Type B pancreatic cell (in vitro differentiated cells): ENCODE measurements around the gene LENG1. TPM values are rescaled to one million over a fixed set of nuclear protein-coding genes. Genes with fewer than 3 reads are reported as not detected.
"Not testable (repeated sequence)": the region's sequence is repeated elsewhere in the genome, so short reads cannot be mapped to it uniquely, and the experiment has no call there.

Experiments
- DNase-seq: peaks from one replicate; pipeline ENCODE4 v3.0.0; 2021; ENCODE audit warnings: mixed read lengths; ENCODE audit not compliant: unreplicated experiment; ENCODE audit errors: extremely low spot score
- H3K27ac Mint-ChIP-seq: 2 replicates; pipeline ENCODE4 v1.8.0; 2021; ENCODE audit warnings: mild to moderate bottlenecking, mixed read lengths
- H3K27me3 Mint-ChIP-seq: 2 replicates; pipeline ENCODE4 v1.8.0; 2021; ENCODE audit warnings: mixed read lengths
- H3K36me3 Mint-ChIP-seq: 2 replicates; pipeline ENCODE4 v1.8.0; 2021; ENCODE audit warnings: mixed read lengths
- H3K4me1 Mint-ChIP-seq: one replicate; pipeline ENCODE4 v1.8.0; 2021; ENCODE audit warnings: mixed read lengths; ENCODE audit not compliant: unreplicated experiment
- H3K4me3 Mint-ChIP-seq: 2 replicates; pipeline ENCODE4 v1.8.0; 2021; ENCODE audit warnings: mild to moderate bottlenecking, mixed read lengths
- H3K9me3 Mint-ChIP-seq: 2 replicates; pipeline ENCODE4 v1.8.0; 2021; ENCODE audit warnings: mixed read lengths
- total RNA-seq: library from RNA; stranded (reverse); gene quantifications from 2 replicates; pipeline ENCODE4 v1.2.1, GENCODE V29; 2021; ENCODE audit warnings: low replicate concordance
- TF ChIP-seq, protein P1 (sequence below): fragments of 200-600 bp; sonication (generic); conservative IDR thresholded peaks from 2 replicates; pipeline ENCODE4 v1.5.0; 2021; ENCODE audit warnings: antibody characterized with exemption, mild to moderate bottlenecking

LENG1 gene
- total RNA-seq, 1 donor from 2014 or later, result 6.6 TPM

DNA sequence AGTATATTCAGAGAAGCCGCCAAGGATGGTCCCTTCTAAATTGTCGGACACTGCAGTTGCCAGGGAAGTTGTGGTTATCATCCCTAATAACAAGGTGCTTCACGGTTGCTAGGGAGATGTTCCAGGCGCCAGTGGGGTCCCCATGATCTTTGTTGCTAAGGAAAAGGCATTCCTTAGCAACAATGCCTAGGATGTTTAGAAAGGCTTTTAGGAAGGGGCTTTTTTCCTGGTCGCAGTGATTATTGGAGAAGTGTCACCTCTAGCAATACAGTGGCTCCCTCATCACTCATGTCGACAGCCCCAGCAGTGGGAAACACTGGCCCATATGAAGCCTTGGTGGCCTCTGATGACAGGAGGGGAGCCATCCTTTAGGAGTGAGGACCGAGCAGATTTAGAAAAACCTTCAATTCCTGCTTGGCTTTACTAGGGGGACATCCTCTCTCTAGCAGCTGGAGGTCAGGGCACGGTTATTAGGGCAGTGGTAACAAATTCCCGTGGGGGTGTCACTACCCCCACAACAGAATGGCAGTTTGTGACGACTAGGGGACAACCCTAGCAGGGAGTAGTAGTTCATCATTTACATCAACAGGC lies 19.8 kb upstream of the LENG1 start:
- no peak for DNase-seq
- Mint-ChIP-seq H3K9me3 (no peaks in the 10 kb centered on the region), H3K36me3 (peaks cover 6% of the 10 kb centered on the region), H3K27ac (peak overlapping the region; percentile 88), H3K4me3 (no peak overlapping the region), H3K27me3 (no peaks in the 10 kb centered on the region), H3K4me1 (peaks cover 10% of the 10 kb centered on the region)
- TF ChIP-seq, protein P1, sequence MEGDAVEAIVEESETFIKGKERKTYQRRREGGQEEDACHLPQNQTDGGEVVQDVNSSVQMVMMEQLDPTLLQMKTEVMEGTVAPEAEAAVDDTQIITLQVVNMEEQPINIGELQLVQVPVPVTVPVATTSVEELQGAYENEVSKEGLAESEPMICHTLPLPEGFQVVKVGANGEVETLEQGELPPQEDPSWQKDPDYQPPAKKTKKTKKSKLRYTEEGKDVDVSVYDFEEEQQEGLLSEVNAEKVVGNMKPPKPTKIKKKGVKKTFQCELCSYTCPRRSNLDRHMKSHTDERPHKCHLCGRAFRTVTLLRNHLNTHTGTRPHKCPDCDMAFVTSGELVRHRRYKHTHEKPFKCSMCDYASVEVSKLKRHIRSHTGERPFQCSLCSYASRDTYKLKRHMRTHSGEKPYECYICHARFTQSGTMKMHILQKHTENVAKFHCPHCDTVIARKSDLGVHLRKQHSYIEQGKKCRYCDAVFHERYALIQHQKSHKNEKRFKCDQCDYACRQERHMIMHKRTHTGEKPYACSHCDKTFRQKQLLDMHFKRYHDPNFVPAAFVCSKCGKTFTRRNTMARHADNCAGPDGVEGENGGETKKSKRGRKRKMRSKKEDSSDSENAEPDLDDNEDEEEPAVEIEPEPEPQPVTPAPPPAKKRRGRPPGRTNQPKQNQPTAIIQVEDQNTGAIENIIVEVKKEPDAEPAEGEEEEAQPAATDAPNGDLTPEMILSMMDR, result no peak

DNA sequence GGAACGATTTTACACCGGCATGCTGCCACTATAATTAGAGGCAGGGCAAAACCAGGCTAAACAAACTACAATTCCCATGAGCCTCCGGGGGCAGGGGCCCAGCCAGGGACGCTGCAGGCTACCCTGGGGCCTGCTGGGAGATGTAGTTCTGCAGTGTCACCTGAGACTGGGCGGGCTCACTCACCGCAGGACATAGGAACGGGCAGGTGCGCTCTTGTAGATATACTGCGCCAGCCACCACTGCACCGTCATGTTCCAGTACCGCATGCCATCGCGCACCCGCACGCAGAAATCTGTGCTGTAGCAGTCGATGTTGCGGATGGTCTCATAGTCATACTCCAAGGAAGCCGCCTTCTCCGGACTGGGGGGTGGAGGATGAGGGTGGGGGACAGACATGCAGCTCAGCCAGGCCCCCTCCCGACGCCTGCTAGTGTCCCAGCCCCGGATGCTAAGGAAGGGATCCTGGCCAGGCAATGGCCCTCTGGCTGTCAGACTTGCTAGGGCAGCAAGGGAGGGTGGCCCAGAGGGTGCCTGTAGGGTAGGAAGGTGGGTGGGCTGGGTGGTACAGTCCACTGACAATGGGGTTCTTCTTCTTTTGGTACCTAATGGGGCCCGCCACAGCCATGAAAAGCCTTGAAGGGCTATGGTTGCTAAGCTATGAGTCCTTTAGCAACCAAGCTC lies 19.2 kb upstream of the LENG1 start:
- Mint-ChIP-seq H3K4me3 (no peak overlapping the region), H3K4me1 (peaks cover 10% of the 10 kb centered on the region), H3K27me3 (no peaks in the 10 kb centered on the region), H3K9me3 (no peaks in the 10 kb centered on the region), H3K36me3 (peaks cover 6% of the 10 kb centered on the region), H3K27ac (peak overlapping the region; percentile 49)
- TF ChIP-seq, protein P1, result no peak
- no peak for DNase-seq

DNA sequence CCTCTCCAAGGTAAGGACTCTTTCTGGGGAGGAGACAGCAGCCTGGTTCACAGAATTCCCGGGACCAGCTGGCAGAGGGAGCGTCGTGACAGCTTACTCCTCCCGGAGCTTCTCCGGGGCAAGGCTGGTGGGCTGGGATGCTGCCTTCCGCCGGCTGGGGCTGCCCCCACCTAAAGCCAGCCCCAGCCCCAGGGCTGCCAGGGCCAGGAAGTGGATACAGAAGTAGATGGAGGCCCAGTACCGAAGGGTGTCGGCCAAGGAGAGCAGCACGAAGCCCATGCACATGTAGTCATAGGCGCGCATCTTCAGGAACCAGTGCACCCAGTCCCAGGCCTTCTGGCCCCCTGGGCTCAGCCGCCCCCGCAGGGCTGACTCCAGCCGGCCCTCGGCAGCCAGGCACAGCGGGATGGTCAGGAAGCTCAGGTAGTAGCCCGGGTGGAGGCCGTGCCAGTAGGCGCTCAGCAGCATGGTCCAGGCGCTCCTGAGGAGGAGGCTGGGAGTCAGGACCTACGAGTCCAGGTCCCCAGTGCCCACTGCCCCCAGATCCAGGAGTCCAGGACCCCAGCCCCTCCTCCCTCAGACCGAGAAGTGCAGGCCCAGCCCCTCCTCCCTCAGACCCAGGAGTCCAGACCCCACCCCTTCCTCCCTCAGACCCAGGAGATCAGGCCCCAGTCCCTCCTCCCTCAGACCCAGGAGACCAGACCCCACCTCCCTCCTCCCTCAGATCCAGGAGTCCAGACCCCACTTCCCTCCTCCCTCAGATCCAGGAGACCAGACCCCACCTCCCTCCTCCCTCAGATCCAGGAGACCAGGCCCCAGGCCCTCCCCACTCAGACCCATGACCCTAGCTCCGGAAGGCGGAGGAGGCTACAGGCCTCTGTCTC lies 14.7 kb upstream of the LENG1 start:
- Mint-ChIP-seq H3K9me3 (no peaks in the 10 kb centered on the region), H3K36me3 (peaks cover 3% of the 10 kb centered on the region), H3K27me3 (no peaks in the 10 kb centered on the region), H3K4me3 (no peak overlapping the region), H3K27ac (no peak overlapping the region), H3K4me1 (peaks cover 4% of the 10 kb centered on the region)
- no peak for DNase-seq
- TF ChIP-seq, protein P1, result no peak

DNA sequence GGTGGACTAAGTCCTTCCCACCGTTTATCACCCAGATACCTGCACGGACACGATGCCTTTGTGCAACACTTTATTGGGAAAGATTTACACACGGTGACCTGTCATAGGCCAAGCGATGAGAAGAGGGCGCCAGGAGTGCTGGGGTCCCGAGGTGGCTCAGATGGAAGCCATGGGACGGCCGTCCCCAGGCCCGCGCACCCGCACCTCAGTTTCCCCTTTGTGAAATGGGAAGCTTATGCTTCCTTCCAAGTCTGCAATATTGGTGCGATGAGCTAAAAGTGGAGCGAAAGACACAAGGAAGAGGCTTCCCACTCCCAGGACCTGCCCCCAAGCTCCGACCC lies 13.8 kb upstream of the LENG1 start:
- Mint-ChIP-seq H3K36me3 (peaks cover 2% of the 10 kb centered on the region), H3K4me3 (peak overlapping the region; percentile 88), H3K9me3 (no peaks in the 10 kb centered on the region), H3K27me3 (no peaks in the 10 kb centered on the region), H3K4me1 (peaks cover 4% of the 10 kb centered on the region), H3K27ac (no peak overlapping the region)
- TF ChIP-seq, protein P1, result no peak
- no peak for DNase-seq

DNA sequence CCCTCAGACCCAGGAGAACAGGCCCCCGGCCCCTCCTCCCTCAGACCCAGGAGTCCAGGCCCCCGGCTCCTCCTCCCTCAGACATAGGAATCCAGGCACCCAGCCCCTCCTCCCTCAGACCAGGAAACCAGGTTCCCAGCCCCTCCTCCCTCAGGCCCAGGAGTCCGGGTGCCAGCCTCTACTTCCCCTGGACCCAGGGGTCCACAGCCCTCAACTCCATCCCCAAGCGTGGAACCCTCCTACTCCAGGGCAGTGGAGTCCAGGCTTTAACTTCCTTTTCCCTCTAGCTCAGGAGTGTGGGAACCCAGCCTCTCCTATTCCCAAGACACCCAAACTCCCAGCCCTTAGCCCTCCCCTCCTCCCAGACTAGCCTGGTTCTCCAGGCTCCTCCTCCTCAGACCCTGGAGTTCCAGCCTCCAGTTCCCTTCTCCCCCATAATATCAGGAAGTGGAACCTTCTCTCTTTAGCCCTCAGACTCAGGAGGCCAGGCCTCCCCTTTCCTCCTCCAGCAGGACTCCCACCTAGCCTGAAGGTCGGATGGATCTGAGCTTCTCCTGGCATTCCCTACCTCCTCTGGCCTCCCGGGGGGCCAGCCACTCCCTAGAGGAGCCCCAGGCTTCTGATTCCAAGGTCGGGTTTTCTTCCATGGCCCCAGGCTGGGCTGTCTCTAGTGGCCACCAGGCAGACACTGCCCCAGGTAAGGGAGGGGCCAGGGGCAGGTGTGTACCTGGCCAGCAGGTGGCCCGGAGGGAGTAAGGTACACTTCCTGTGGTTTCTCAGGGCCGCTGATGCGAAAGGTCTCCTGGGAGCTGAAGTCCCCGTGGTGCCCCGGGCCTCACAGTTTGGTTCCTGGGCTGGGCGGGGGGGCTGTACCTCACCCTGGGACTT lies 13.2 kb upstream of the LENG1 start, which contains the start of gene TMC4:
TSS of gene TMC4 (minus strand) at position 690 of the 888 bp plus-strand sequence. CDS start at position 647, 43 bp downstream.
- Mint-ChIP-seq H3K4me3 (peak within 1 kb of the TSS; percentile 88), H3K27me3 (no peaks in the 10 kb centered on the region), H3K36me3 (no peaks in the 10 kb centered on the region), H3K9me3 (no peaks in the 10 kb centered on the region), H3K27ac (peak within 1 kb of the TSS; percentile 87), H3K4me1 (peaks cover 4% of the 10 kb centered on the region)
- TF ChIP-seq, protein P1, result no peak
- DNase-seq, result no peak

DNA sequence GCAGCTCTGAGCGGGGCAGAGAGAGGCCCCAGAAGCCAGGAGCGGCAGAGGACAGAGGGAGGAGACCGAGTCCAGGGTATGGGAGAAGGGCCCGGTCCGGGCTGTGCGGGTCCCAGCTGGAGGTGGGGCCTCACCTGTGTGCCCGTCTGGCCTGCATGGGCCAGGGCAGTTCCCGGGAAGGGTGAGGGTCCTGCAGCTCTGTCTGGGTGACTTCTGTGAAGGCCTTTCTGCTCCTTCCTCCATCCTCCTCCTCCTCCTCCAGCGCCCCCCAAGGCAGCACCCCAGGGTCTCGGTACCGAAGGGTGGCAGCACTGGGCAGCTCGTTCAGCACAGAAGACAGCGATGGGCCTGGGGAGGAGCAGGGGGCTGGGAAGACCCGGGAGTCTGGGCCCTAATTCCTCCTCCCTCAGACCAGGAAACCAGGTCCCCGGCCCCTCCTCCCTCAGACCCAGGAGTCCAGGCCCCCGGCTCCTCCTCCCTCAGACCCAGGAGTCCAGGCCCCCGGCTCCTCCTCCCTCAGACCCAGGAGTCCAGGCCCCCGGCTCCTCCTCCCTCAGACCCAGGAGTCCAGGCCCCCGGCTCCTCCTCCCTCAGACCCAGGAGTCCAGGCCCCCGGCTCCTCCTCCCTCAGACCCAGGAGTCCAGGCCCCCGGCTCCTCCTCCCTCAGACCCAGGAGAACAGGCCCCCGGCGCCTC lies 12.4 kb upstream of the LENG1 start:
- not testable (repeated sequence) for H3K27ac Mint-ChIP-seq, H3K27me3 Mint-ChIP-seq, H3K4me1 Mint-ChIP-seq, DNase-seq, H3K9me3 Mint-ChIP-seq, H3K36me3 Mint-ChIP-seq
- peak overlapping the region; percentile 72 for H3K4me3 Mint-ChIP-seq
